Left ventricle myocardium inferior (tissue), 1 donor: ENCODE data around the gene SLC39A1. TPM values are rescaled to one million over a fixed set of nuclear protein-coding genes. Genes with fewer than 3 reads are reported as not detected.
A peak's percentile ranks its signal among the peaks of the same experiment; 100 is the strongest.

Source experiments
- DNase-seq: peaks from one replicate; pipeline ENCODE4 v3.0.0-alpha.2; 2020
- H3K27ac ChIP-seq: fragments of 200-600 bp; replicated peaks from 2 replicates; pipeline ENCODE4 v1.8.0; 2021
- H3K27me3 ChIP-seq: fragments of 200-600 bp; 2 replicates; pipeline ENCODE4 v1.8.0; 2021; ENCODE audit warnings: low read depth
- H3K36me3 ChIP-seq: fragments of 200-600 bp; 2 replicates; pipeline ENCODE4 v1.8.0; 2021
- H3K4me1 ChIP-seq: fragments of 200-600 bp; 2 replicates; pipeline ENCODE4 v1.8.0; 2021
- H3K4me3 ChIP-seq: fragments of 200-600 bp; 2 replicates; pipeline ENCODE4 v1.8.0; 2021; ENCODE audit warnings: mild to moderate bottlenecking, moderate library complexity
- H3K9me3 ChIP-seq: fragments of 200-600 bp; replicated peaks from 2 replicates; pipeline ENCODE4 v1.8.0; 2021
- CTCF ChIP-seq: fragments of 200-600 bp; IDR thresholded peaks from 2 replicates; pipeline ENCODE4 v1.8.0; 2021; ENCODE audit warnings: antibody characterized with exemption, mild to moderate bottlenecking, borderline replicate concordance
- intact Hi-C: fragments of 100-400 bp; cut with micrococcal nuclease; formaldehyde crosslinking; loops from one replicate; pipeline ENCODE4 v1.11.0; 2022
- total RNA-seq: library from RNA; stranded (reverse); fragmentation: NEBNext Ultra II Directional; extraction: Animal tissue kit (Norgen Biotek cat#: 25700); gene quantifications from one replicate; pipeline ENCODE4 v1.2.1, GENCODE V29; 2021
- donor health status: DM: no; HTN: yes; CAD: no; lungs with severe emphysema.

SLC39A1 gene
- total RNA-seq, 1 donor from 2014 or later, result 39.8 TPM

- no peak for TF ChIP-seq CTCF
- H3K4me3 ChIP-seq, result peak overlapping the region; percentile 80
- DNase-seq, result peak; percentile 42
- intact Hi-C loops, result no loop called here
- H3K27me3 ChIP-seq, result no peaks in the 10 kb centered on the region
- H3K4me1 ChIP-seq, result peaks cover 83% of the 10 kb centered on the region
- no peaks in the 10 kb centered on the region for H3K9me3 ChIP-seq
- peak overlapping the region; percentile 98 for H3K27ac ChIP-seq
- peaks cover 16% of the 10 kb centered on the region for H3K36me3 ChIP-seq
These were observed 554 bp upstream of the SLC39A1 start for GRCh38 chr1:153963850-153964331.

GRCh38 chr1:153962088-153963029, 978 bp downstream of the SLC39A1 start:
- intact Hi-C loops, result no loop called here
- Histone ChIP-seq H3K9me3 (no peaks in the 10 kb centered on the region), H3K27me3 (no peaks in the 10 kb centered on the region), H3K36me3 (peaks cover 16% of the 10 kb centered on the region), H3K27ac (peak overlapping the region; percentile 98), H3K4me1 (peaks cover 84% of the 10 kb centered on the region), H3K4me3 (peak overlapping the region; percentile 80)
- DNase-seq, result no peak
- TF ChIP-seq CTCF, result no peak

GRCh38 chr1:153961421-153961820, 1.9 kb downstream of the SLC39A1 start:
- Histone ChIP-seq H3K36me3 (peaks cover 16% of the 10 kb centered on the region), H3K27me3 (no peaks in the 10 kb centered on the region), H3K27ac (peak overlapping the region; percentile 98), H3K4me1 (peaks cover 87% of the 10 kb centered on the region), H3K9me3 (no peaks in the 10 kb centered on the region), H3K4me3 (peak overlapping the region; percentile 80)
- DNase-seq, result no peak
- TF ChIP-seq CTCF, result no peak
- intact Hi-C loops, result no loop called here

- peaks cover 16% of the 10 kb centered on the region for H3K36me3 ChIP-seq
- H3K4me1 ChIP-seq, result peaks cover 91% of the 10 kb centered on the region
- no peak for DNase-seq
- intact Hi-C loops, result no loop called here
- H3K9me3 ChIP-seq, result no peaks in the 10 kb centered on the region
- peak overlapping the region; percentile 98 for H3K27ac ChIP-seq
- TF ChIP-seq CTCF, result no peak
- no peaks in the 10 kb centered on the region for H3K27me3 ChIP-seq
- no peak overlapping the region for H3K4me3 ChIP-seq
These were observed 3.1 kb downstream of the SLC39A1 start for GRCh38 chr1:153960206-153960605.

- intact Hi-C loops, result no loop called here
- Histone ChIP-seq H3K27me3 (no peaks in the 10 kb centered on the region), H3K27ac (peak overlapping the region; percentile 98), H3K4me1 (peaks cover 93% of the 10 kb centered on the region), H3K36me3 (peaks cover 17% of the 10 kb centered on the region), H3K9me3 (no peaks in the 10 kb centered on the region), H3K4me3 (peak overlapping the region; percentile 98)
- TF ChIP-seq CTCF, result no peak
- DNase-seq, result no peak
These were observed 3.9 kb downstream of the SLC39A1 start for GRCh38 chr1:153959454-153959853.
